Heart left ventricle (tissue), 16 donors: ENCODE measurements around the gene TLR2. TPM values are rescaled to one million over a fixed set of nuclear protein-coding genes. Genes with fewer than 3 reads are reported as not detected.
A peak's percentile ranks its signal among the peaks of the same experiment; 100 is the strongest.

ENCODE experiments used
- ATAC-seq, 4 donors: fragments of 200-7000 bp; cut with Tn5 transposase; one replicate each; pipeline ENCODE4 v1.9.1; 2020 to 2022; ENCODE audit warnings: moderate library complexity in 4 of 4, mild to moderate bottlenecking in 3 of 4, moderate number of reproducible peaks in 1 of 4
- DNase-seq, 5 donors: peaks; one replicate each; pipeline ENCODE4 v3.0.0-alpha.2; 2020
- H3K27ac ChIP-seq, 12 donors: fragments of 200-600 bp; sonication (generic) in 4 of 12; one replicate each; pipeline versions ENCODE4 v1.5.0 to v1.8.0; 2016 to 2022; ENCODE audit warnings: mild to moderate bottlenecking in 2 of 12
- H3K27me3 ChIP-seq, 9 donors: fragments of 200-600 bp; sonication (generic) in 2 of 9; one replicate each; pipeline versions ENCODE4 v1.5.1 to v1.8.0; 2016 to 2022; ENCODE audit warnings: mild to moderate bottlenecking in 3 of 9
- H3K36me3 ChIP-seq, 9 donors: fragments of 200-600 bp; sonication (generic) in 2 of 9; one replicate each; pipeline versions ENCODE4 v1.5.0 to v1.8.0; 2018 to 2022; ENCODE audit warnings: mild to moderate bottlenecking in 2 of 9
- H3K4me1 ChIP-seq, 12 donors: fragments of 200-600 bp; sonication (generic) in 4 of 12; one replicate each; pipeline versions ENCODE4 v1.5.0 to v1.8.0; 2016 to 2022; ENCODE audit warnings: mild to moderate bottlenecking in 3 of 12
- H3K4me3 ChIP-seq, 12 donors: fragments of 200-600 bp; sonication (generic) in 4 of 12; one replicate each; pipeline versions ENCODE4 v1.5.0 to v1.8.0; 2017 to 2022; ENCODE audit warnings: mild to moderate bottlenecking in 9 of 12, moderate library complexity in 4 of 12
- H3K9me3 ChIP-seq, 12 donors: fragments of 200-600 bp; sonication (generic) in 4 of 12; one replicate each; pipeline versions ENCODE4 v1.5.0 to v1.8.0; 2016 to 2022; ENCODE audit warnings: mild to moderate bottlenecking in 1 of 12
- POLR2A ChIP-seq, 2 donors: fragments of 450-650 bp; IDR thresholded peaks; one replicate each; pipeline ENCODE4 v1.6.1; 2017; ENCODE audit warnings: antibody characterized with exemption in 2 of 2, mild to moderate bottlenecking in 2 of 2, moderate library complexity in 2 of 2
- WGBS, 4 donors: extraction: QIAGEN DNeasy Blood & Tissue Kit in 2 of 4; methylation state at CpG; one replicate each; pipeline versions ENCODE4 v1.1.5 to v1.1.7; 2013 to 2018; 5-methylcytosine and 5-hydroxymethylcytosine counted together
- intact Hi-C, 10 donors: fragments of 100-400 bp; cut with DNase I; formaldehyde crosslinking; loops; one replicate each; pipeline versions ENCODE4 v1.11.1 to v1.14.2; 2022
- polyA plus RNA-seq, 2 donors: library from polyadenylated mRNA; stranded (reverse); fragments of 200-250 nt; gene quantifications; one replicate each; pipeline ENCODE4 v1.2.3, GENCODE V29; 2013
- total RNA-seq, 9 donors: library from RNA; depleted of rRNA in 2 of 9; stranded (reverse); fragments of >200 nt in 2 of 9; fragmentation: NEBNext Ultra II Directional in 3 of 9; extraction: Animal tissue kit (Norgen Biotek cat#: 25700) in 3 of 9; gene quantifications; one replicate each; pipeline versions ENCODE4 v1.1.0 to v1.2.4, GENCODE V29; 2016 to 2023
- TF ChIP-seq, protein P1 (sequence below), 12 donors: fragments of 200-600 bp; sonication (generic) in 4 of 12; IDR thresholded peaks; one replicate each; pipeline versions ENCODE4 v1.5.0 to v1.8.0; 2018 to 2022; ENCODE audit warnings: antibody characterized with exemption in 12 of 12, mild to moderate bottlenecking in 5 of 12
- donor health status: ischemic (EF 13 %, LVEDD 7.1; RV severe dilation, severe dysfunction).
- donor health status: healthy with polysubstance abuse.
- donor health status: DM: no; HTN: yes; CAD: no.
- donor health status: DM: no; HTN: no; CAD: no.
- donor health status: ischemic (EF 25% LVEDD 6.9; RV normal size, moderate dysfunction).
- donor health status: ischemic (EF 25% LVEDD 5.7; RV mildly dilated, moderate dysfunction).
- donor health status: healthy.
- donor health status: DM: yes; HTN: yes; CAD: no.
- donor health status: ischemic (EF 35%, LVEDD 5.7; RV mildly dilated, moderate dysfunction).
- donor health status: nonischemic (EF 11% LVEDD 7.7; RV severe dilation, severe dysfunction).
- donor health status: DM: yes; HTN: yes; CAD: no.
- donor health status: PGD.
- donor health status: ischemic (EF 29% LVEDD 5.4; RV normal size, mild dysfunction).
- donor health status: nonischemic (EF 23%, LVEDD 6.1; RV moderate dilation, normal function).

Gene TLR2
- total and polyA plus RNA-seq, 11 donors, result 1.2 to 47.8 (median 4.3) TPM

DNA sequence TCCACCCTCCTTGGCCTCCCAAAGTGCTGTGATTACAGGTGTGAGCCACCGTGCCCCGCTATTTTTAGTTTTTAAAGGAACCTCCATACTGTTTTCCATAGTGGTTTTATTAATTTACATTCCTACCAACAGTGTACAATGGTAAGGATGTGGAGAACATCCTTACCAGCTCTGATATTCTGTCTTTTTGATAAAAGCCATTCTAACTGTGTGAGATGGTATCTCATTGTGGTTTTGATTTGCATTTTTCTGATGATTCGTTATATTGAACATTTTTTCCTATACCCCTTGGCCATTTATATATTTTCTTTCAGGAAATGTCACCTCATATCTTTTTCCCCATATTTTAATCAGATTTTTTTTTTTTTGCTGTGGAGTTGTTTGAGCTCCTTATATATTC is 14.2 kb upstream of the TLR2 start:
- intact Hi-C loops, result no loop called here

GRCh38 chr4:153676486-153676885 is 7.6 kb upstream of the TLR2 start:
- ATAC-seq (no peak), DNase-seq (no peak)
- H3K27me3 ChIP-seq, result no peaks in the 10 kb centered on the region
- WGBS, 4 donors, result 79 to 89% (median 83%) methylated on average over 5 of the region's 5 CpGs
- no peaks in the 10 kb centered on the region for H3K36me3 ChIP-seq
- H3K27ac ChIP-seq, result no peak overlapping the region
- TF ChIP-seq POLR2A (IDR thresholded peaks at IDR 0.05), result no peak
- TF ChIP-seq, protein P1, sequence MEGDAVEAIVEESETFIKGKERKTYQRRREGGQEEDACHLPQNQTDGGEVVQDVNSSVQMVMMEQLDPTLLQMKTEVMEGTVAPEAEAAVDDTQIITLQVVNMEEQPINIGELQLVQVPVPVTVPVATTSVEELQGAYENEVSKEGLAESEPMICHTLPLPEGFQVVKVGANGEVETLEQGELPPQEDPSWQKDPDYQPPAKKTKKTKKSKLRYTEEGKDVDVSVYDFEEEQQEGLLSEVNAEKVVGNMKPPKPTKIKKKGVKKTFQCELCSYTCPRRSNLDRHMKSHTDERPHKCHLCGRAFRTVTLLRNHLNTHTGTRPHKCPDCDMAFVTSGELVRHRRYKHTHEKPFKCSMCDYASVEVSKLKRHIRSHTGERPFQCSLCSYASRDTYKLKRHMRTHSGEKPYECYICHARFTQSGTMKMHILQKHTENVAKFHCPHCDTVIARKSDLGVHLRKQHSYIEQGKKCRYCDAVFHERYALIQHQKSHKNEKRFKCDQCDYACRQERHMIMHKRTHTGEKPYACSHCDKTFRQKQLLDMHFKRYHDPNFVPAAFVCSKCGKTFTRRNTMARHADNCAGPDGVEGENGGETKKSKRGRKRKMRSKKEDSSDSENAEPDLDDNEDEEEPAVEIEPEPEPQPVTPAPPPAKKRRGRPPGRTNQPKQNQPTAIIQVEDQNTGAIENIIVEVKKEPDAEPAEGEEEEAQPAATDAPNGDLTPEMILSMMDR (IDR thresholded peaks at IDR 0.05), result no peak
- H3K9me3 ChIP-seq, result peaks cover 0 to 37% (median 10%) of the 10 kb centered on the region in 12 donors
- intact Hi-C loops, result no loop called here
- H3K4me1 ChIP-seq, result peaks cover 0 to 19% (median 0%) of the 10 kb centered on the region in 12 donors
- H3K4me3 ChIP-seq, result no peak overlapping the region

More for the DNA sequence above, 14.2 kb upstream of the TLR2 start:
- no peaks in the 10 kb centered on the region for H3K4me1 ChIP-seq
- DNase-seq, result no peak
- no peak overlapping the region for H3K4me3 ChIP-seq
- ATAC-seq, result no peak
- H3K9me3 ChIP-seq, result peaks cover 0 to 16% (median 1%) of the 10 kb centered on the region in 12 donors
- H3K27ac ChIP-seq, result no peak overlapping the region
- H3K36me3 ChIP-seq, result no peaks in the 10 kb centered on the region
- TF ChIP-seq, protein P1 (IDR thresholded peaks at IDR 0.05), result no peak
- TF ChIP-seq POLR2A (IDR thresholded peaks at IDR 0.05), result no peak
- H3K27me3 ChIP-seq, result no peaks in the 10 kb centered on the region
- WGBS, 4 donors, result 39 to 65% (median 46%) methylated on average over 3 of the region's 3 CpGs

- peaks cover 0 to 36% (median 10%) of the 10 kb centered on the region in 12 donors for H3K9me3 ChIP-seq
- H3K4me3 ChIP-seq, result no peak overlapping the region
- no peaks in the 10 kb centered on the region for H3K36me3 ChIP-seq
- TF ChIP-seq, protein P1 (IDR thresholded peaks at IDR 0.05), result no peak
- no peak for TF ChIP-seq POLR2A (IDR thresholded peaks at IDR 0.05)
- H3K27me3 ChIP-seq, result no peaks in the 10 kb centered on the region
- DNase-seq, result no peak
- no peak overlapping the region for H3K27ac ChIP-seq
- intact Hi-C loops, result no loop called here
- ATAC-seq, result peak in 1 of 4 donors; percentile 62
- 39 to 59% (median 45%) methylated on average over 1 of the region's 1 CpG for WGBS, 4 donors
- H3K4me1 ChIP-seq, result peaks cover 0 to 19% (median 0%) of the 10 kb centered on the region in 12 donors
These were observed 7.1 kb upstream of the TLR2 start for GRCh38 chr4:153676984-153677383.

- peaks cover 0 to 12% (median 3%) of the 10 kb centered on the region in 9 donors for H3K27me3 ChIP-seq
- WGBS, 4 donors, result 65 to 87% (median 74%) methylated on average over 4 to 6 of the region's 6 CpGs
- H3K36me3 ChIP-seq, result no peaks in the 10 kb centered on the region
- peak overlapping the region in 1 of 12 donors; percentile 0 for H3K27ac ChIP-seq
- peak in 2 of 5 donors; percentile 32 to 37 for DNase-seq
- intact Hi-C loops, result no loop called here
- ATAC-seq, result peak in 1 of 4 donors; percentile 15
- H3K9me3 ChIP-seq, result peaks cover 0 to 24% (median 10%) of the 10 kb centered on the region in 12 donors
- peaks cover 0 to 30% (median 5%) of the 10 kb centered on the region in 12 donors for H3K4me1 ChIP-seq
- no peak overlapping the region for H3K4me3 ChIP-seq
- TF ChIP-seq, protein P1 (IDR thresholded peaks at IDR 0.05), result no peak
These were observed 4.6 kb upstream of the TLR2 start for GRCh38 chr4:153679486-153679885.
